DMS114 treated with DMSO at 0.1 percent for 48 hours (cell line): ENCODE data around the gene BLMH.
"Not testable (repeated sequence)": the region's sequence is repeated elsewhere in the genome, so short reads cannot be mapped to it uniquely, and the experiment has no call there.

Experiments used
- DNase-seq: peaks from one replicate; lab custom pipeline; 2025; ENCODE audit not compliant: unreplicated experiment; lab: John Stamatoyannopoulos, UW

Gene BLMH

GRCh38 chr17:30230596-30231125 is 61.1 kb downstream of the BLMH start:
- no peak for DNase-seq

GRCh38 chr17:30230009-30230408 is 61.7 kb downstream of the BLMH start:
- not testable (repeated sequence) for DNase-seq

- DNase-seq = no peak
Observed at GRCh38 chr17:30229012-30229411, 62.7 kb downstream of the BLMH start.

GRCh38 chr17:30228011-30228410 is 63.7 kb downstream of the BLMH start:
- no peak for DNase-seq

GRCh38 chr17:30226878-30227277 is 64.9 kb downstream of the BLMH start:
- no peak for DNase-seq

GRCh38 chr17:30225919-30226553 is 65.7 kb downstream of the BLMH start:
- DNase-seq = no peak

GRCh38 chr17:30225112-30225511 is 66.6 kb downstream of the BLMH start:
- no peak for DNase-seq

- no peak for DNase-seq
Observed at GRCh38 chr17:30224419-30224960, 67.3 kb downstream of the BLMH start.

GRCh38 chr17:30222721-30223175 is 69.0 kb downstream of the BLMH start:
- DNase-seq = no peak

- no peak for DNase-seq
Observed at GRCh38 chr17:30222251-30222650, 69.5 kb downstream of the BLMH start.

- no peak for DNase-seq
Observed at GRCh38 chr17:30221346-30221745, 70.4 kb downstream of the BLMH start.

GRCh38 chr17:30220414-30220813 is 71.3 kb downstream of the BLMH start:
- no peak for DNase-seq

GRCh38 chr17:30219833-30220232 is 71.9 kb downstream of the BLMH start:
- DNase-seq = no peak

- no peak for DNase-seq
Observed at GRCh38 chr17:30219315-30219714, 72.4 kb downstream of the BLMH start.

GRCh38 chr17:30218799-30219198 is 72.9 kb downstream of the BLMH start:
- no peak for DNase-seq

- no peak for DNase-seq
Observed at GRCh38 chr17:30217746-30218245, 73.9 kb downstream of the BLMH start.

GRCh38 chr17:30217054-30217453 is 74.7 kb downstream of the BLMH start:
- DNase-seq = no peak

- DNase-seq = no peak
Observed at GRCh38 chr17:30212750-30213149, 79.0 kb downstream of the BLMH start.

- no peak for DNase-seq
Observed at GRCh38 chr17:30211371-30211770, 80.4 kb downstream of the BLMH start.

- DNase-seq = no peak
Observed at GRCh38 chr17:30210901-30211300, 80.8 kb downstream of the BLMH start.

GRCh38 chr17:30210366-30210765 is 81.4 kb downstream of the BLMH start:
- DNase-seq = no peak

GRCh38 chr17:30209930-30210329 is 81.8 kb downstream of the BLMH start:
- no peak for DNase-seq

- no peak for DNase-seq
Observed at GRCh38 chr17:30208214-30208613, 83.5 kb downstream of the BLMH start.
